OCI-LY1 (cell line): ENCODE data around the gene CHST8.
"Not testable (repeated sequence)": the region's sequence is repeated elsewhere in the genome, so short reads cannot be mapped to it uniquely, and the experiment has no call there.

Source experiments
- H2AFZ ChIP-seq: fragments of 200-600 bp; sonication (generic), shearing (Covaris generic); 2 replicates; pipeline ENCODE4 v1.6.0; 2014; ENCODE audit warnings: antibody characterized with exemption, mild to moderate bottlenecking, low read length
- H3F3A ChIP-seq: fragments of 200-600 bp; sonication (generic), shearing (Covaris generic); 2 replicates; pipeline ENCODE4 v1.6.0; 2014; ENCODE audit warnings: mild to moderate bottlenecking, antibody characterized with exemption, low read length, moderate library complexity; ENCODE audit not compliant: insufficient read depth
- H3K27ac ChIP-seq: fragments of 200-600 bp; sonication (generic); 2 replicates; pipeline ENCODE4 v1.5.1; 2014; ENCODE audit warnings: low read length, mixed run types, mild to moderate bottlenecking, low read depth; ENCODE audit not compliant: poor library complexity, severe bottlenecking
- H3K27me3 ChIP-seq: fragments of 200-600 bp; sonication (generic); 2 replicates; pipeline ENCODE4 v1.6.0; 2014; ENCODE audit warnings: antibody characterized with exemption, mild to moderate bottlenecking, low read length, moderate library complexity; ENCODE audit not compliant: insufficient read depth
- H3K36me3 ChIP-seq: fragments of 200-600 bp; sonication (generic); 2 replicates; pipeline ENCODE4 v1.6.1; 2014; ENCODE audit warnings: mild to moderate bottlenecking, antibody characterized with exemption, low read length, moderate library complexity, mixed read lengths; ENCODE audit not compliant: insufficient read depth
- H3K4me1 ChIP-seq: fragments of 200-600 bp; sonication (generic); 2 replicates; pipeline ENCODE4 v1.5.1; 2014; ENCODE audit warnings: mild to moderate bottlenecking, low read length, moderate library complexity; ENCODE audit not compliant: insufficient read depth, severe bottlenecking
- H3K4me2 ChIP-seq: fragments of 200-600 bp; sonication (generic), shearing (Covaris generic); 2 replicates; pipeline ENCODE4 v1.6.1; 2014; ENCODE audit warnings: low read length
- H3K4me3 ChIP-seq: fragments of 200-600 bp; sonication (generic); 2 replicates; pipeline ENCODE4 v1.5.1; 2014; ENCODE audit warnings: low read length, low read depth, mild to moderate bottlenecking, mixed read lengths; ENCODE audit not compliant: poor library complexity, severe bottlenecking
- H3K79me2 ChIP-seq: fragments of 200-600 bp; shearing (Covaris generic); 2 replicates; pipeline ENCODE4 v1.6.1; 2016; ENCODE audit warnings: mixed run types, low read length, mixed read lengths; ENCODE audit not compliant: insufficient read depth
- H3K9ac ChIP-seq: fragments of 200-600 bp; sonication (generic), shearing (Covaris generic); 2 replicates; pipeline ENCODE4 v1.6.1; 2014; ENCODE audit warnings: mild to moderate bottlenecking, low read length, mixed read lengths
- H3K9me2 ChIP-seq: fragments of 200-600 bp; sonication (generic), shearing (Covaris generic); 2 replicates; pipeline ENCODE4 v1.6.1; 2014; ENCODE audit warnings: low read depth, mild to moderate bottlenecking, low read length, mixed read lengths
- H3K9me3 ChIP-seq: fragments of 200-600 bp; shearing (Covaris generic); 2 replicates; pipeline ENCODE4 v1.6.1; 2014; ENCODE audit warnings: low read length, mixed read lengths
- H4K20me1 ChIP-seq: fragments of 200-600 bp; sonication (generic), shearing (Covaris generic); 2 replicates; pipeline ENCODE4 v1.6.0; 2016; ENCODE audit warnings: mild to moderate bottlenecking, low read length; ENCODE audit not compliant: insufficient read depth
- EZH2 ChIP-seq: fragments of 200-600 bp; sonication (generic), shearing (Covaris generic); IDR thresholded peaks from 2 replicates; pipeline ENCODE4 v1.8.0; 2017; ENCODE audit warnings: borderline replicate concordance, mixed run types, mild to moderate bottlenecking, antibody characterized with exemption, low read length, moderate library complexity, mixed read lengths
- TF ChIP-seq, protein P1 (sequence below): fragments of 200-600 bp; sonication (generic), shearing (Covaris generic); IDR thresholded peaks from 2 replicates; pipeline ENCODE4 v1.5.1; 2017; ENCODE audit warnings: mild to moderate bottlenecking, antibody characterized with exemption, low read length, moderate library complexity, mixed read lengths

The CHST8 gene

GRCh38 chr19:33693678-33694077 is 71.9 kb downstream of the CHST8 start:
- Histone ChIP-seq H3K4me1 (no peaks in the 10 kb centered on the region), H2AFZ (no peak overlapping the region), H3K4me3 (no peak overlapping the region), H3F3A (no peaks in the 10 kb centered on the region), H4K20me1 (no peaks in the 10 kb centered on the region), H3K9me3 (no peaks in the 10 kb centered on the region), H3K9me2 (no peaks in the 10 kb centered on the region), H3K9ac (no peak overlapping the region), H3K79me2 (no peaks in the 10 kb centered on the region), H3K27me3 (no peaks in the 10 kb centered on the region), H3K4me2 (no peak overlapping the region), H3K27ac (no peak overlapping the region), H3K36me3 (no peaks in the 10 kb centered on the region)
- TF ChIP-seq EZH2 = no peak
- TF ChIP-seq, protein P1, sequence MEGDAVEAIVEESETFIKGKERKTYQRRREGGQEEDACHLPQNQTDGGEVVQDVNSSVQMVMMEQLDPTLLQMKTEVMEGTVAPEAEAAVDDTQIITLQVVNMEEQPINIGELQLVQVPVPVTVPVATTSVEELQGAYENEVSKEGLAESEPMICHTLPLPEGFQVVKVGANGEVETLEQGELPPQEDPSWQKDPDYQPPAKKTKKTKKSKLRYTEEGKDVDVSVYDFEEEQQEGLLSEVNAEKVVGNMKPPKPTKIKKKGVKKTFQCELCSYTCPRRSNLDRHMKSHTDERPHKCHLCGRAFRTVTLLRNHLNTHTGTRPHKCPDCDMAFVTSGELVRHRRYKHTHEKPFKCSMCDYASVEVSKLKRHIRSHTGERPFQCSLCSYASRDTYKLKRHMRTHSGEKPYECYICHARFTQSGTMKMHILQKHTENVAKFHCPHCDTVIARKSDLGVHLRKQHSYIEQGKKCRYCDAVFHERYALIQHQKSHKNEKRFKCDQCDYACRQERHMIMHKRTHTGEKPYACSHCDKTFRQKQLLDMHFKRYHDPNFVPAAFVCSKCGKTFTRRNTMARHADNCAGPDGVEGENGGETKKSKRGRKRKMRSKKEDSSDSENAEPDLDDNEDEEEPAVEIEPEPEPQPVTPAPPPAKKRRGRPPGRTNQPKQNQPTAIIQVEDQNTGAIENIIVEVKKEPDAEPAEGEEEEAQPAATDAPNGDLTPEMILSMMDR = no peak

DNA sequence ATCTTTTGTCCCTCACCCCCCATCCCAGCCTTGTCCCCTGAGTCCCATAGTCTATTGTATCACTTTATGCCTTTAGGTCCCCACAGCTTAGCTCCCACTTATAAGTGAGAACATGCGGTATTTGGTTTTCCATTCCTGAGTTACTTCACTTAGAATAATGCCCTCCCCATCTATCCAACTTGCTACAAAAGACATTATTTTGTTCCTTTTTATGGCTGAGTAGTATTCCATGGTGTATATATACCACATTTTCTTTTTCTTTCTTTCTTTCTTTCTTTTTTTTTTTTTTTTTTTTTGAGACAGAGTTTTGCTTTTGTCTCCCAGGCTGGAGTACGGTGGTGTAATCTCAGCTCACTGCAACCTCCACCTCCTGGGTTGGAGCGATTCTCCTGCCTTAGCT is 73.8 kb downstream of the CHST8 start:
- H3K27ac ChIP-seq, H3K4me1 ChIP-seq, H3K9me3 ChIP-seq, H2AFZ ChIP-seq, H3K9ac ChIP-seq, H3K79me2 ChIP-seq, H3K27me3 ChIP-seq, H3K4me3 ChIP-seq, H4K20me1 ChIP-seq, H3F3A ChIP-seq, H3K4me2 ChIP-seq, H3K9me2 ChIP-seq, H3K36me3 ChIP-seq: not testable (repeated sequence)

DNA sequence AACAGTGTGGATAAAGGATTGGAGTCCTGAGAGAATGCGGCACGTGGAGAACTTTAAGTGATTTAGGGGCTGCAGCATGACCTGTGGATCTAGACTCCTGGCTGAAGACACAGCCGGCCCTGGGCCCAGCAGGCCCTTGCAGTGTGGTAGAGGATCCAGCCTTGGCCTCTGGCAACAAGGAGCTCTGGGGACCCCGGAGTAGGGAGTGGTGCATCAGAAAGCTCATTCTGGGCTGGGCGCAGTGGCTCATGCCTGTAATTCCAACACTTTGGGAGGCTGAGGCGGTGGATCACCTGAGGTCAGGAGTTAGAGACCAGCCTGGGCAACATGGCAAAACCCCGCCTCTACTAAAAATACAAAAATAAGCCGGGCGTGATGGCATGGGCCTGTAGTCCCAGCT is 76.0 kb downstream of the CHST8 start:
- Histone ChIP-seq H3K9me2 (no peaks in the 10 kb centered on the region), H3K4me3 (no peak overlapping the region), H3K27ac (no peak overlapping the region), H3K79me2 (no peaks in the 10 kb centered on the region), H4K20me1 (no peaks in the 10 kb centered on the region), H3K9ac (no peak overlapping the region), H3K9me3 (no peaks in the 10 kb centered on the region), H3K27me3 (no peaks in the 10 kb centered on the region), H3K4me1 (no peaks in the 10 kb centered on the region), H3F3A (no peaks in the 10 kb centered on the region), H2AFZ (no peak overlapping the region), H3K4me2 (no peak overlapping the region), H3K36me3 (no peaks in the 10 kb centered on the region)
- TF ChIP-seq, protein P1 = no peak
- no peak for TF ChIP-seq EZH2

- Histone ChIP-seq H3K27me3 (no peaks in the 10 kb centered on the region), H3K36me3 (no peaks in the 10 kb centered on the region), H3K4me1 (no peaks in the 10 kb centered on the region), H3K4me2 (no peak overlapping the region), H3K79me2 (no peaks in the 10 kb centered on the region), H3K9me3 (no peaks in the 10 kb centered on the region), H4K20me1 (no peaks in the 10 kb centered on the region), H3K27ac (no peak overlapping the region), H3K9me2 (no peaks in the 10 kb centered on the region), H3K4me3 (no peak overlapping the region), H3K9ac (no peak overlapping the region), H2AFZ (no peak overlapping the region), H3F3A (no peaks in the 10 kb centered on the region)
- no peak for TF ChIP-seq EZH2
- TF ChIP-seq, protein P1 = no peak
Measured at GRCh38 chr19:33698576-33699435, 77.1 kb downstream of the CHST8 start.
